Measurements from ENCODE around the gene DCHS2.

GRCh38 chr4:154384012-154384411 lies 107.6 kb downstream of the DCHS2 start:
- TF ChIP-seq CTCF (conservative IDR thresholded peaks at IDR 0.05) (no peak), EZH2 (IDR thresholded peaks at IDR 0.05; ENCODE audit: low read depth) (no peak)
